22Rv1 (cell line): ENCODE measurements around the gene CTDP1.

Source experiments
- ZFX ChIP-seq: fragments of 450-650 bp; IDR thresholded peaks from 2 replicates; pipeline ENCODE4 v1.6.1; 2017; ENCODE audit warnings: antibody characterized with exemption, borderline replicate concordance
- TF ChIP-seq, protein P1 (sequence below): fragments of 450-650 bp; IDR thresholded peaks from 2 replicates; pipeline ENCODE4 v1.5.1; 2017; ENCODE audit warnings: mild to moderate bottlenecking

- TF ChIP-seq, protein P1, sequence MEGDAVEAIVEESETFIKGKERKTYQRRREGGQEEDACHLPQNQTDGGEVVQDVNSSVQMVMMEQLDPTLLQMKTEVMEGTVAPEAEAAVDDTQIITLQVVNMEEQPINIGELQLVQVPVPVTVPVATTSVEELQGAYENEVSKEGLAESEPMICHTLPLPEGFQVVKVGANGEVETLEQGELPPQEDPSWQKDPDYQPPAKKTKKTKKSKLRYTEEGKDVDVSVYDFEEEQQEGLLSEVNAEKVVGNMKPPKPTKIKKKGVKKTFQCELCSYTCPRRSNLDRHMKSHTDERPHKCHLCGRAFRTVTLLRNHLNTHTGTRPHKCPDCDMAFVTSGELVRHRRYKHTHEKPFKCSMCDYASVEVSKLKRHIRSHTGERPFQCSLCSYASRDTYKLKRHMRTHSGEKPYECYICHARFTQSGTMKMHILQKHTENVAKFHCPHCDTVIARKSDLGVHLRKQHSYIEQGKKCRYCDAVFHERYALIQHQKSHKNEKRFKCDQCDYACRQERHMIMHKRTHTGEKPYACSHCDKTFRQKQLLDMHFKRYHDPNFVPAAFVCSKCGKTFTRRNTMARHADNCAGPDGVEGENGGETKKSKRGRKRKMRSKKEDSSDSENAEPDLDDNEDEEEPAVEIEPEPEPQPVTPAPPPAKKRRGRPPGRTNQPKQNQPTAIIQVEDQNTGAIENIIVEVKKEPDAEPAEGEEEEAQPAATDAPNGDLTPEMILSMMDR = no peak
- TF ChIP-seq ZFX = no peak
Measured at GRCh38 chr18:79735071-79735980, 55.7 kb downstream of the CTDP1 start.
